ENCODE measurements around the gene TMEM116. TPM values are rescaled to one million over a fixed set of nuclear protein-coding genes. Genes with fewer than 3 reads are reported as not detected.

TMEM116 gene
- total and polyA plus RNA-seq, 10 of the 15 experiments (the other 5 are each of a cell fraction or from before 2014, with no cell fraction given), result 6.0 to 25.7 (median 8.5) TPM

DNA sequence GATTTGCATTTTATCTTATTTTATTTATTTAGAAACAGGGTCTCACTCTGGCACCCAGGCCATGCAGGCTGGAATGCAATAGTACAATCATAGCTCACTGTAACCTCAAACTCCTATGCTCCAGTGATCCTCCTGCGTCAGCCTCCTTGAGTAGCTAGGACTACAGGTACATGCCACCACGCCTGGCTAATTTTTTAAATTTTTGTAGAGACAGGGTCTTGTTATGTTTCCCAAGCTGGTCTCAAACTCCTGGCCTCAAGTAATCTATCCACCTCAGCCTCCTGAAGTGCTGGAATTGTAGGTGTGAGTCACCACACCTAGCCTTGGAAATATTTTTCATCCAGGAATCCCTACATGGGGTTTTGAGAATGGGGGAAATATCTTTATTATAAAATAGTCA is 86.3 kb downstream of the TMEM116 start:
- ChIA-PET POLR2A (interaction anchor here (1.2 kb wide), 1 partner anchor 14 kb away, joined by 3 read pairs; no protein-coding TSS in a partner anchor), SMC1A (ENCODE audit: uncharacterized antibody, unreplicated experiment) (no interaction called here), CTCF (interaction anchor here (0.7 kb wide), 1 partner anchor 15 kb away, joined by 3 read pairs; no protein-coding TSS in a partner anchor), RAD21 (ENCODE audit: unreplicated experiment) (no interaction called here)
- Histone ChIP-seq H3K36me3 (ENCODE audit: control insufficient read depth in 2 of 2, insufficient read depth in 2 of 2, low read length in 1 of 2) (no peaks in the 10 kb centered on the region), H2AFZ (ENCODE audit: control insufficient read depth, low read depth, low read length) (no peak overlapping the region), H3K4me1 (ENCODE audit: control insufficient read depth, insufficient read depth, low read length) (no peaks in the 10 kb centered on the region), H3K4me2 (ENCODE audit: control insufficient read depth, insufficient read depth) (no peak overlapping the region), H3K27ac (ENCODE audit: control insufficient read depth, insufficient read depth) (no peak overlapping the region), H3K9me3 (replicated peaks; ENCODE audit: control insufficient read depth, insufficient read depth, low read length) (no peaks in the 10 kb centered on the region), H4K20me1 (ENCODE audit: control insufficient read depth, insufficient read depth) (no peaks in the 10 kb centered on the region), H3K9ac (ENCODE audit: control insufficient read depth, insufficient read depth, low read length) (no peak overlapping the region), H3K4me3 (no peak overlapping the region), H3K79me2 (ENCODE audit: control insufficient read depth, insufficient read depth, low read length) (no peaks in the 10 kb centered on the region), H3K27me3 (replicated peaks in 1 of 2; ENCODE audit: control insufficient read depth in 2 of 2, insufficient read depth in 2 of 2, low read length in 1 of 2) (no peaks in the 10 kb centered on the region)
- no TSS peak for BruUV-seq (replicated peaks)
- intact Hi-C loops (cut with micrococcal nuclease; ENCODE audit: unreplicated experiment), result no loop called here
- ATAC-seq, result no peak
- WGBS (ENCODE audit: insufficient coverage, insufficient replicate concordance, low lambda C conversion rate, missing lambda C conversion rate), result 98% methylated on average over 2 of the region's 2 CpGs
- TF ChIP-seq, protein P1, sequence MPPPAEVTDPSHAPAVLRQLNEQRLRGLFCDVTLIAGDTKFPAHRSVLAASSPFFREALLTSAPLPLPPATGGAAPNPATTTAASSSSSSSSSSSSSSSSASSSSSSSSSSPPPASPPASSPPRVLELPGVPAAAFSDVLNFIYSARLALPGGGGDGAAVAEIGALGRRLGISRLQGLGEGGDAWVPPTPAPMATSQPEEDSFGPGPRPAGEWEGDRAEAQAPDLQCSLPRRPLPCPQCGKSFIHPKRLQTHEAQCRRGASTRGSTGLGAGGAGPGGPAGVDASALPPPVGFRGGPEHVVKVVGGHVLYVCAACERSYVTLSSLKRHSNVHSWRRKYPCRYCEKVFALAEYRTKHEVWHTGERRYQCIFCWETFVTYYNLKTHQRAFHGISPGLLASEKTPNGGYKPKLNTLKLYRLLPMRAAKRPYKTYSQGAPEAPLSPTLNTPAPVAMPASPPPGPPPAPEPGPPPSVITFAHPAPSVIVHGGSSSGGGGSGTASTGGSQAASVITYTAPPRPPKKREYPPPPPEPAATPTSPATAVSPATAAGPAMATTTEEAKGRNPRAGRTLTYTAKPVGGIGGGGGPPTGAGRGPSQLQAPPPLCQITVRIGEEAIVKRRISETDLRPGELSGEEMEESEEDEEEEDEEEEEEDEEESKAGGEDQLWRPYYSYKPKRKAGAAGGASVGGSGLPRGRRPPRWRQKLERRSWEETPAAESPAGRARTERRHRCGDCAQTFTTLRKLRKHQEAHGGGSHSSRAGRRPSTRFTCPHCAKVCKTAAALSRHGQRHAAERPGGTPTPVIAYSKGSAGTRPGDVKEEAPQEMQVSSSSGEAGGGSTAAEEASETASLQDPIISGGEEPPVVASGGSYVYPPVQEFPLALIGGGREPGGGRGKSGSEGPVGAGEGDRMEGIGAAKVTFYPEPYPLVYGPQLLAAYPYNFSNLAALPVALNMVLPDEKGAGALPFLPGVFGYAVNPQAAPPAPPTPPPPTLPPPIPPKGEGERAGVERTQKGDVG (CRISPR knock-in tag; IDR thresholded peaks at IDR 0.05), result no peak
- no peak for TF ChIP-seq NBN (IDR thresholded peaks at IDR 0.05)
- in situ Hi-C loops (cut with MboI), result no loop called here
- FAIRE-seq, result no peak
- no peak for DNase-seq (ENCODE audit: low read depth, low spot score)

DNA sequence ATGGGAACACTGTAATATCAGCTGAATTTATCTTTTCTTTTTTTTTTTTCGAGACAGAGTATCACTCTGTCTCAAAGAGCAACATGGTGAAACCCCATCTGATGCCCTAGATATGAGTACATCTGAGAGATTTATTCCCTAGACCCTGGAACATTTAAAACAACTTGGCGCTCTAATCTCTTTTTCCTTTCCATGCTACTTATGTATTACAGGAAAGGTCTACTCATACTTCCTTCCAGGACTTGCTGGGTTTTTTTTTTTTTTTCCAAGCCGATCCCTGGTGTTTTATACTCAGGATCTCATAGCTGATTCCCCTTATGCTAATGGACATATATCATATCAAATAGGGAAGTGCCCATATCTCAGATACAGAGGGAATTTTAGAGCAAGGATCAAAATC is 87.8 kb downstream of the TMEM116 start:
- ChIA-PET SMC1A (ENCODE audit: uncharacterized antibody, unreplicated experiment) (no interaction called here), CTCF (interaction anchor here (0.6 kb wide), 1 partner anchor 427 kb away, joined by 4 read pairs; no protein-coding TSS in a partner anchor), POLR2A (interaction anchor here (0.5 kb wide), 1 partner anchor 24 kb away, joined by 4 read pairs; no protein-coding TSS in a partner anchor), RAD21 (ENCODE audit: unreplicated experiment) (no interaction called here)
- BruUV-seq (replicated peaks), result no TSS peak
- ATAC-seq (no peak), DNase-seq (ENCODE audit: low read depth, low spot score) (no peak), FAIRE-seq (no peak)
- H3K9me3 ChIP-seq (replicated peaks; ENCODE audit: control insufficient read depth, insufficient read depth, low read length), result no peaks in the 10 kb centered on the region
- no peaks in the 10 kb centered on the region for H3K4me1 ChIP-seq (ENCODE audit: control insufficient read depth, insufficient read depth, low read length)
- no peak overlapping the region for H3K4me3 ChIP-seq
- H2AFZ ChIP-seq (ENCODE audit: control insufficient read depth, low read depth, low read length), result no peak overlapping the region
- in situ Hi-C loops (cut with MboI) (no loop called here), intact Hi-C loops (cut with micrococcal nuclease; ENCODE audit: unreplicated experiment) (no loop called here)
- H3K27ac ChIP-seq (ENCODE audit: control insufficient read depth, insufficient read depth), result no peak overlapping the region
- H4K20me1 ChIP-seq (ENCODE audit: control insufficient read depth, insufficient read depth), result no peaks in the 10 kb centered on the region
- 87% methylated on average over 2 of the region's 3 CpGs for WGBS (ENCODE audit: insufficient coverage, insufficient replicate concordance, low lambda C conversion rate, missing lambda C conversion rate)
- no peaks in the 10 kb centered on the region for H3K27me3 ChIP-seq (replicated peaks in 1 of 2; ENCODE audit: control insufficient read depth in 2 of 2, insufficient read depth in 2 of 2, low read length in 1 of 2)
- no peaks in the 10 kb centered on the region for H3K79me2 ChIP-seq (ENCODE audit: control insufficient read depth, insufficient read depth, low read length)
- no peaks in the 10 kb centered on the region for H3K36me3 ChIP-seq (ENCODE audit: control insufficient read depth in 2 of 2, insufficient read depth in 2 of 2, low read length in 1 of 2)
- H3K4me2 ChIP-seq (ENCODE audit: control insufficient read depth, insufficient read depth), result no peak overlapping the region
- TF ChIP-seq PAX8 (IDR thresholded peaks at IDR 0.05) (no peak), NFYB (IDR thresholded peaks at IDR 0.05; ENCODE audit: insufficient read depth, low read depth, low read length) (no peak), MYB (IDR thresholded peaks at IDR 0.05; ENCODE audit: borderline replicate concordance, low read depth, low read length) (no peak), TAF1 (IDR thresholded peaks at IDR 0.05; ENCODE audit: borderline replicate concordance, low read depth, low read length) (no peak)
- no peak overlapping the region for H3K9ac ChIP-seq (ENCODE audit: control insufficient read depth, insufficient read depth, low read length)

Data from GM12878 (cell line).